HG03097 (cell line): ENCODE data around the gene DUSP19.
A peak's percentile ranks its signal among the peaks of the same experiment; 100 is the strongest.

Experiments
- ATAC-seq: cut with Tn5 transposase; IDR thresholded peaks from one replicate; pipeline ENCODE4 v1.9.1; 2021; ENCODE audit not compliant: unreplicated experiment, low FRiP score

The DUSP19 gene

GRCh38 chr2:183124222-183124956 is 45.8 kb downstream of the DUSP19 start, which contains the start of gene NUP35:
Gene NUP35, plus strand, starts transcription at chr2:183124443. Its CDS starts 15 bp downstream, at chr2:183124458.
- ATAC-seq = peak; percentile 93

- no peak for ATAC-seq
Observed at GRCh38 chr2:183124957-183125255, 46.4 kb downstream of the DUSP19 start.

- no peak for ATAC-seq
Observed at GRCh38 chr2:183125659-183126341, 47.3 kb downstream of the DUSP19 start.

GRCh38 chr2:183126635-183127034 is 48.1 kb downstream of the DUSP19 start:
- ATAC-seq = no peak

- no peak for ATAC-seq
Observed at GRCh38 chr2:183134016-183134415, 55.5 kb downstream of the DUSP19 start.

GRCh38 chr2:183148955-183149354 is 70.4 kb downstream of the DUSP19 start:
- no peak for ATAC-seq

- ATAC-seq = no peak
Observed at GRCh38 chr2:183149489-183149888, 70.9 kb downstream of the DUSP19 start.
